B cell (primary cell): Measurements from ENCODE around the gene SH3GL3. TPM values are rescaled to one million over a fixed set of nuclear protein-coding genes. Genes with fewer than 3 reads are reported as not detected.

Experiments used
- ATAC-seq: fragments of 200-7000 bp; cut with Tn5 transposase; one replicate; pipeline ENCODE4 v1.10.0; 2021; ENCODE audit warnings: low read depth, mild to moderate bottlenecking, moderate number of reproducible peaks, moderate library complexity
- CTCF ChIA-PET: fragments of 350-600 bp; sonication (Branson Sonifier 250); formaldehyde crosslinking; loops from one replicate; lab custom pipeline; 2021; ENCODE audit warnings: antibody characterized with exemption, inconsistent platforms; lab: Charles Lee
- POLR2A ChIA-PET: fragments of 350-600 bp; sonication (Branson Sonifier 250); formaldehyde crosslinking; loops from one replicate; lab custom pipeline; 2021; ENCODE audit warnings: antibody characterized with exemption; lab: Charles Lee
- DNase-seq: peaks from one replicate; pipeline ENCODE4 v3.0.0; 2013
- H2AFZ ChIP-seq: 2 replicates; pipeline ENCODE4 v1.6.1; 2012; ENCODE audit warnings: mild to moderate bottlenecking, low read depth, low read length; ENCODE audit not compliant: insufficient read depth, poor library complexity, severe bottlenecking
- H3K27ac ChIP-seq, 2 donors: 1 replicate in 1 of 2; 2 replicates in 1 of 2; pipeline ENCODE4 v1.5.1; 2012 to 2013; ENCODE audit warnings: low read length in 2 of 2, mild to moderate bottlenecking in 2 of 2, moderate library complexity in 1 of 2
- H3K27me3 ChIP-seq, 4 experiments: fragments of 200-600 bp in 1 of 4; sonication (generic) in 1 of 4; replicated peaks in 1 of 4; 1 replicate in 2 of 4; 2 replicates in 2 of 4; pipeline versions ENCODE4 v1.6.1 to v1.7.0; 2013 to 2016; ENCODE audit warnings: low read length in 3 of 4, mild to moderate bottlenecking in 2 of 4, mixed read lengths in 1 of 4, moderate library complexity in 1 of 4; ENCODE audit not compliant: insufficient read depth in 4 of 4, control insufficient read depth in 3 of 4; ENCODE audit errors: control extremely low read depth in 1 of 4
- H3K36me3 ChIP-seq, 2 experiments: replicated peaks in 1 of 2; 1 replicate in 1 of 2; 2 replicates in 1 of 2; pipeline versions ENCODE4 v1.6.1 to v1.7.1; 2013; ENCODE audit warnings: low read length in 1 of 2; ENCODE audit not compliant: insufficient read depth in 2 of 2, control insufficient read depth in 1 of 2; ENCODE audit errors: control extremely low read depth in 1 of 2, extremely low read depth in 1 of 2
- H3K4me1 ChIP-seq, 2 donors: fragments of 200-600 bp in 1 of 2; sonication (generic) in 1 of 2; 1 replicate in 1 of 2; 2 replicates in 1 of 2; pipeline versions ENCODE4 v1.5.1 to v1.6.1; 2013 to 2017; ENCODE audit warnings: low read length in 2 of 2; ENCODE audit not compliant: control insufficient read depth in 2 of 2, insufficient read depth in 2 of 2
- H3K4me2 ChIP-seq: replicated peaks from 2 replicates; pipeline ENCODE3; 2012; ENCODE audit warnings: mild to moderate bottlenecking, low read depth, low read length; ENCODE audit not compliant: poor library complexity, severe bottlenecking
- H3K4me3 ChIP-seq, 5 experiments: fragments of 200-600 bp in 1 of 5; sonication (generic) in 1 of 5; 1 replicate in 3 of 5; 2 replicates in 2 of 5; pipeline versions ENCODE4 v1.5.1 to v1.7.0; 2011 to 2016; ENCODE audit warnings: low read length in 4 of 5, mild to moderate bottlenecking in 4 of 5, low read depth in 2 of 5, control low read depth in 1 of 5, moderate library complexity in 1 of 5; ENCODE audit not compliant: insufficient read depth in 1 of 5; ENCODE audit errors: control extremely low read depth in 1 of 5, extremely low read depth in 1 of 5
- H3K79me2 ChIP-seq: fragments of 200-600 bp; sonication (generic); one replicate; pipeline ENCODE4 v1.6.0; 2016; ENCODE audit warnings: low read length; ENCODE audit not compliant: control insufficient read depth, insufficient read depth
- H3K9ac ChIP-seq: fragments of 200-600 bp; sonication (generic); 2 replicates; pipeline ENCODE4 v1.6.1; 2017; ENCODE audit warnings: mild to moderate bottlenecking, low read length, moderate library complexity
- H3K9me3 ChIP-seq, 3 donors: one replicate each; pipeline versions ENCODE4 v1.6.1 to v1.7.1; 2013; ENCODE audit warnings: low read length in 2 of 3; ENCODE audit not compliant: control insufficient read depth in 2 of 3, insufficient read depth in 1 of 3; ENCODE audit errors: control extremely low read depth in 1 of 3
- H4K20me1 ChIP-seq: 2 replicates; pipeline ENCODE4 v1.6.0; 2012; ENCODE audit warnings: mild to moderate bottlenecking, low read length; ENCODE audit not compliant: insufficient read depth, control insufficient read depth, poor library complexity, severe bottlenecking
- H3K27ac Mint-ChIP-seq: one replicate; pipeline ENCODE4 v1.8.0; 2021; ENCODE audit warnings: mixed read lengths
- H3K27me3 Mint-ChIP-seq: one replicate; pipeline ENCODE4 v1.8.0; 2021; ENCODE audit warnings: mixed read lengths
- H3K4me1 Mint-ChIP-seq: one replicate; pipeline ENCODE4 v1.8.0; 2021; ENCODE audit warnings: mixed read lengths
- H3K4me3 Mint-ChIP-seq: one replicate; pipeline ENCODE4 v1.8.0; 2021; ENCODE audit warnings: mixed read lengths
- H3K9me3 Mint-ChIP-seq: one replicate; pipeline ENCODE4 v1.8.0; 2022; ENCODE audit warnings: mixed read lengths; ENCODE audit not compliant: insufficient read depth
- EZH2 ChIP-seq: IDR thresholded peaks from 2 replicates; pipeline ENCODE4 v1.6.1; 2012; ENCODE audit warnings: borderline replicate concordance, low read depth, mild to moderate bottlenecking, moderate library complexity, low read length; ENCODE audit not compliant: insufficient read depth, poor library complexity, severe bottlenecking
- WGBS: methylation state at CpG from one replicate; pipeline ENCODE4 v1.1.5; 2013; ENCODE audit warnings: missing lambda C conversion rate; ENCODE audit not compliant: insufficient coverage; 5-methylcytosine and 5-hydroxymethylcytosine counted together
- intact Hi-C: fragments of 100-400 bp; cut with micrococcal nuclease; formaldehyde crosslinking; loops from one replicate; pipeline ENCODE4 v1.10.0; 2022
- polyA plus RNA-seq: library from polyadenylated mRNA; depleted of rRNA; stranded (reverse); fragments of >200 nt; gene quantifications from 2 replicates; pipeline ENCODE4 v1.2.3, GENCODE V29; 2012
- total RNA-seq, 2 donors: library from RNA; stranded (reverse); fragments of 120-200 nt in 1 of 2; gene quantifications; 1 replicate in 1 of 2; 2 replicates in 1 of 2; pipeline versions ENCODE4 v1.2.3 to v1.2.4, GENCODE V29; 2013 to 2022
- TF ChIP-seq, protein P1 (sequence below): fragments of 200-600 bp; IDR thresholded peaks from one replicate; pipeline ENCODE4 v1.8.0; 2022; ENCODE audit warnings: antibody characterized with exemption, mild to moderate bottlenecking

The SH3GL3 gene
- total and polyA plus RNA-seq, 2 donors (not counting 1 experiment from before 2014, with no cell fraction given) = not detected

DNA sequence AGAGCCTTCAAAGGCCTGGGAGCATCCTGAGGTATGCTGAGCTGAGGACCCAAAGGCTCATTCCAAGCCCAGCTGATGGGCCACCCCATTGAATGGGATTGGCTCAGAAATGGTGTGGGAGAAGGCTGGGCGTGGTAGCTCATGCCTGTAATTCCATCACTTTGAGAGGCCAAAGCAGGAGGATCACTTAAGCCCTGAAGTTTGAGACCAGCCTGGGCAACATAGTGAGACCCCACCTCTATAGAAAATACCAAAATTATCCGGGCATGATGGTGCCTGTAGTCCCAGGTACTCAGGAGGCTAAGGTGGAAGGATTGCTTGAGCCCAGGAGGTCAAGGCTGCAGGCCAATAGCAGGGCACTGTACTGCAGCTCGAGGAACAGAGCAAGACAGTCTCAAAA, 163.0 kb downstream of the SH3GL3 start:
- CTCF ChIA-PET = no interaction called here
- DNase-seq = no peak

DNA sequence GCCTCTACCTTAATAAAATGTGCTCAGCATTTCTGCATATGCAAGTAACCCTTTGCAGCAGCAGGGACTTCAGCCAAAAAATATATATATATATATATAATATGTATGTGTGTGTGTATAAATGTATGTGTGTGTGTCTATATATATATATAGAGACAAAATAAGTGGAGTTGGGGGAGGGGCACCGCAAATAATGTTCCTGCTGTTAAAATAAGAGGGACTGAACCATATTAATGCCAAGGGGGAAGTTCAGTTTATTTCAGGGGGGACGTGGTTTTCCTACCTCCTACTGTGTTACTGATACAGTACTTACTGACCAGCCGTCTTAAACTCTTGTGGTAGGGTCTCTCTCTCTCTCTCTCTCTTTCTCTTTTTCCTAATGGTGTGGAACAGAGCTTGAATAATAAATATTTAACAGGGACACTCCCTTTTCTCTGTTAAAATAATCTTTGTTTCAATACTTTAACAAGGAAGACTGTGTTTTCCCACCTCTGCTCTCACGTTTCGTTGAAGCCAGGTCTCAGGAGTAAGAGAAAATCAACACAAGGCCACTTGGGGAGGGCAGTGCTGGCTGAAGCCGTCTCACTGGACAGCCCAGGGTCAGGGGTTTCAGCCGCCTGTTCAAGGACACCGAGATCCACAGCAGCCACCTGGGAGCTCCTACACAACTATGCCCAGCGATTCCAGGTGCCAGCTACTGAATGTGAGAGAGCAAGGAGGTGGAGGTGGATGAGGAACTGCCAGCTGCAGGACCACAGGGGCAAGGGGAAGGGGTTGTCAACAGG, 164.0 kb downstream of the SH3GL3 start:
- ChIA-PET POLR2A (no interaction called here), CTCF (no interaction called here)
- intact Hi-C loops = no loop called here
- Histone ChIP-seq H3K36me3 (no peaks in the 10 kb centered on the region), H3K9me3 (no peaks in the 10 kb centered on the region), H3K4me3 (no peak overlapping the region), H2AFZ (no peak overlapping the region), H3K4me1 (no peaks in the 10 kb centered on the region), H3K79me2 (no peaks in the 10 kb centered on the region), H3K27ac (no peak overlapping the region), H3K9ac (no peak overlapping the region), H3K4me2 (no peak overlapping the region), H3K27me3 (no peaks in the 10 kb centered on the region), H4K20me1 (no peaks in the 10 kb centered on the region)
- ATAC-seq = no peak
- Mint-ChIP-seq H3K4me3 (no peak overlapping the region), H3K9me3 (no peaks in the 10 kb centered on the region), H3K4me1 (no peaks in the 10 kb centered on the region), H3K27me3 (peaks cover 6% of the 10 kb centered on the region), H3K27ac (no peak overlapping the region)
- WGBS = 93% methylated on average over 7 of the region's 9 CpGs
- no peak for TF ChIP-seq EZH2
- TF ChIP-seq, protein P1, sequence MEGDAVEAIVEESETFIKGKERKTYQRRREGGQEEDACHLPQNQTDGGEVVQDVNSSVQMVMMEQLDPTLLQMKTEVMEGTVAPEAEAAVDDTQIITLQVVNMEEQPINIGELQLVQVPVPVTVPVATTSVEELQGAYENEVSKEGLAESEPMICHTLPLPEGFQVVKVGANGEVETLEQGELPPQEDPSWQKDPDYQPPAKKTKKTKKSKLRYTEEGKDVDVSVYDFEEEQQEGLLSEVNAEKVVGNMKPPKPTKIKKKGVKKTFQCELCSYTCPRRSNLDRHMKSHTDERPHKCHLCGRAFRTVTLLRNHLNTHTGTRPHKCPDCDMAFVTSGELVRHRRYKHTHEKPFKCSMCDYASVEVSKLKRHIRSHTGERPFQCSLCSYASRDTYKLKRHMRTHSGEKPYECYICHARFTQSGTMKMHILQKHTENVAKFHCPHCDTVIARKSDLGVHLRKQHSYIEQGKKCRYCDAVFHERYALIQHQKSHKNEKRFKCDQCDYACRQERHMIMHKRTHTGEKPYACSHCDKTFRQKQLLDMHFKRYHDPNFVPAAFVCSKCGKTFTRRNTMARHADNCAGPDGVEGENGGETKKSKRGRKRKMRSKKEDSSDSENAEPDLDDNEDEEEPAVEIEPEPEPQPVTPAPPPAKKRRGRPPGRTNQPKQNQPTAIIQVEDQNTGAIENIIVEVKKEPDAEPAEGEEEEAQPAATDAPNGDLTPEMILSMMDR = no peak
- no peak for DNase-seq

More for the DNA sequence above, 163.0 kb downstream of the SH3GL3 start:
- intact Hi-C loops = no loop called here
- Mint-ChIP-seq H3K27ac (no peak overlapping the region), H3K9me3 (no peaks in the 10 kb centered on the region), H3K4me1 (no peaks in the 10 kb centered on the region), H3K4me3 (no peak overlapping the region), H3K27me3 (peaks cover 6% of the 10 kb centered on the region)
- TF ChIP-seq, protein P1 = no peak
- no peak for TF ChIP-seq EZH2
- Histone ChIP-seq H4K20me1 (no peaks in the 10 kb centered on the region), H3K27me3 (no peaks in the 10 kb centered on the region), H3K9ac (no peak overlapping the region), H3K27ac (no peak overlapping the region), H2AFZ (no peak overlapping the region), H3K36me3 (no peaks in the 10 kb centered on the region), H3K4me2 (no peak overlapping the region), H3K9me3 (no peaks in the 10 kb centered on the region), H3K4me3 (no peak overlapping the region), H3K4me1 (no peaks in the 10 kb centered on the region), H3K79me2 (no peaks in the 10 kb centered on the region)
- ATAC-seq = no peak
- POLR2A ChIA-PET = no interaction called here
- WGBS = no CpG with 5 or more reads among the region's 3 CpGs
